Measurements from ENCODE around the gene S100A16. TPM values are rescaled to one million over a fixed set of nuclear protein-coding genes. Genes with fewer than 3 reads are reported as not detected.

Gene S100A16
- total and polyA plus RNA-seq, 9 of the 15 experiments (the other 6 are each of a cell fraction or from before 2014, with no cell fraction given) = 1.6 to 6.9 (median 4.3) TPM

GRCh38 chr1:153643100-153643499, 30.2 kb upstream of the S100A16 start:
- CTCF ChIA-PET (ENCODE audit: low intra/inter-chr PET ratio) = no interaction called here
- H3K9me1 ChIP-seq (ENCODE audit: control insufficient read depth, insufficient read depth, low read length) = no peaks in the 10 kb centered on the region
- TSS peak; percentile 0 for BruUV-seq (replicated peaks)
- 93% methylated on average over 9 of the region's 11 CpGs for WGBS (ENCODE audit: insufficient coverage, low coverage, missing lambda C conversion rate)
- peaks cover 2 to 4% of the 10 kb centered on the region in 2 experiments; a peak in 3 of 5 replicates for H3K4me1 ChIP-seq (replicated peaks in 1 of 2; ENCODE audit: control insufficient read depth in 2 of 2, insufficient read depth in 2 of 2, low read length in 2 of 2)
- H2AFZ ChIP-seq (ENCODE audit: low read depth, low read length) = no peak overlapping the region
- POLR2A ChIA-PET = interaction anchor here (0.5 to 14.7 kb wide), 8 partner anchors 4 to 303 kb away, joined by 3 to 205 read pairs (median 4); partner anchors contain the start of genes CHTOP and SNAPIN
- peaks cover 15% of the 10 kb centered on the region for H3K79me2 ChIP-seq (ENCODE audit: control insufficient read depth, insufficient read depth, low read length)
- H3K9ac ChIP-seq (ENCODE audit: insufficient read depth in 1 of 2, low read depth in 2 of 2, low read length in 2 of 2) = peak overlapping the region in 1 of 2 experiments; percentile 28; a peak in 1 of 4 replicates
- no peaks in the 10 kb centered on the region; the same call in 1 of the 2 replicates for H4K20me1 ChIP-seq (replicated peaks; ENCODE audit: control insufficient read depth, insufficient read depth, low read length)
- no peaks in the 10 kb centered on the region for H3K27me3 ChIP-seq (ENCODE audit: control insufficient read depth in 2 of 2, insufficient read depth in 2 of 2, low read length in 2 of 2)
- no peak overlapping the region for H3K4me2 ChIP-seq (ENCODE audit: insufficient read depth, low read length)
- no peak for TF ChIP-seq ARNT (IDR thresholded peaks at IDR 0.05)
- no peak for TF ChIP-seq EGR1 (conservative IDR thresholded peaks at IDR 0.05)
- no peak for TF ChIP-seq FOSL1 (tag; conservative IDR thresholded peaks at IDR 0.05)
- no peak for TF ChIP-seq ESRRB (CRISPR knock-in tag; IDR thresholded peaks at IDR 0.05; ENCODE audit: borderline replicate concordance)
- TF ChIP-seq MNT (conservative IDR thresholded peaks at IDR 0.05) = no peak
- TF ChIP-seq POLR2A (conservative IDR thresholded peaks at IDR 0.05) = no peak
- ATAC-seq (no peak), FAIRE-seq (no peak), DNase-seq (ENCODE audit: extremely low read depth in 1 of 4, low spot score in 3 of 4) (no peak)
- intact Hi-C loops (cut with micrococcal nuclease) (no loop called here), in situ Hi-C loops (cut with MboI) (no loop called here)
- no peak overlapping the region for H3K27ac ChIP-seq (ENCODE audit: extremely low read depth, low read depth, low read length)
- no peak overlapping the region for H3K4me3 ChIP-seq
- H3K9me3 ChIP-seq (replicated peaks; ENCODE audit: control insufficient read depth, insufficient read depth, low read depth, low read length) = no peaks in the 10 kb centered on the region
- peaks cover 91% of the 10 kb centered on the region for H3K36me3 ChIP-seq (ENCODE audit: control insufficient read depth, insufficient read depth, low read length)

Measured in K562 (cell line).